Measurements from ENCODE around the gene PGLYRP1.

Gene PGLYRP1

GRCh38 chr19:45969676-45970075 is 53.2 kb downstream of the PGLYRP1 start:
- no peak for DNase-seq (ENCODE audit: low read depth)
- H3K4me3 ChIP-seq (ENCODE audit: low read depth, low read length) = no peak overlapping the region
- TF ChIP-seq CTCF (conservative IDR thresholded peaks at IDR 0.05; ENCODE audit: low read depth, low read length) = no peak

Data from choroid plexus epithelial cell (primary cell).